GM19452 (cell line): ENCODE results near the gene GZMA.

Experiments
- ATAC-seq: cut with Tn5 transposase; IDR thresholded peaks from one replicate; pipeline ENCODE4 v1.9.1; 2021; ENCODE audit not compliant: unreplicated experiment

The GZMA gene

DNA sequence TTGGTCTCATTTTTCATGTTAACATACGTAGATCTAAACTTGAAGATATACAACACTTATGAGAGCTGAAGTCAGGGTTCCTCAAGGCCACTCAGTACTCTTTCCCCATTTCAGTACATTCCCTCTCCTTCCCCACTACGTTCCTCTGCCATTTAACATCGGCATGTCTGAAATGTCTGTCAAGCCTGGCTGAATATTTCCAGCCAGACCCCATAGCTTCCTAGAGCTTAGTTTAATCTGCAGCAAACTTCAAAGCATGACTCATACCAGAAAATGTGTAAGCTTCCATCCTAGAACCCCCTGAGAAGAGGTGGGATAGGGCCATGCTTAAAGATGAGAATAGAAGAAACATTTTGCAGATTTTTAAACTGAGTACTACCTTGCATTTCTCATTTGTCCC, 6.2 kb downstream of the GZMA start:
- ATAC-seq = no peak

DNA sequence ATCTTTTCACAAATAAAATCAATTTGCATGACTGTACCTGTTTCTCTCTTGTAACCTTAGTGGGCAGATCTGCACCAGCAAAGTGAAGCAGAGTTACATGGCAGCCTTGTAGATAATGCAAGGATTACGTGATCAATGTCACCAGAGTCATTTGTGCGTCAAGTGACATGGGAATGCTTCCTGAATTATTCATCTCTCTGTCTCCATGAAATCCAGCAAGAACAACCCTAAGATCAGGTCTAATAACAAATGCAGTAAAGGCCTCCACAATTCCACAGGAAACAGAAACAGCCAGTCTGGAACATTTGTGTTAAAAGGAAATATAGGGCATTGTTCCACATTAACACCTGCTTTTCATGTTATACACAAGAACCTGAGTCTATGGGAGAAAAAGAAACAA, 7.8 kb downstream of the GZMA start:
- no peak for ATAC-seq

DNA sequence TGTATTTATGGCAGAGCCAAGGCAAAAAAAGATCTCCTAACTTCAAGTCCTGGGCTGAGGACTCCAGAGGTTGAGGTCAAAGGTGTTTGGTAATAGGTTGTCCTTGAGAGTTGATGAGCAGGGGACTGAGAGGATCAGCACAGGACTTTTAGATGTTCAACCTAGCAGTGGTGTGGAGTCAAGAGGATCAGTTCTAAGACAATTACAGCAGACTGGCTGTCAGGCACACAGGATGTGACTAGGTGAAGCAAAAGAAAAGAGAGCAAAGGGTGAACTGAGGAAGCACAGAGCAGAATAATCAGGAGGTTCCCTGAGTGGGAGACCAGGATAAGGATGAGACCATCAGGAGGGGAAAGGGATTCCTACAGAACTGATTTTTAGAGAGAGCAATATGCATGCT, 10.9 kb downstream of the GZMA start:
- ATAC-seq = no peak

DNA sequence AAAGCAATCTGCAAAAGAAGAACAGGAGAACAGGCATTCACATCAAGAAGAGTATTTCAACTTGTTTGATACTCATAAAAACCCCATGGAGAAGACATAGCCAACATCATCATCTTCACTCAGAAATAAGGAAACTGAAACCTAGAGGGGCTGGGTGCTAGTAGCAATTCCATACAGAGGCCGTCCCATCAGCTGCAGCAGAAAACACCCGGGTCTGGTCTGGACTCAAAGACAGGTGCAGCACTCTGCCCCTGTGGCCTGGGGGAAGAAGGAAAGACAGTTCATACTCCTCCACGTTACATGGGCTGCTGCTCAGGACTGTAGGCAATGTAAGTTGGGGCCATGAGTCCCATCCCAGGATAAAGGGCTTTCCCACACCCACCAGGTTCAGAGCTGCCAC, 11.6 kb downstream of the GZMA start:
- ATAC-seq = no peak

DNA sequence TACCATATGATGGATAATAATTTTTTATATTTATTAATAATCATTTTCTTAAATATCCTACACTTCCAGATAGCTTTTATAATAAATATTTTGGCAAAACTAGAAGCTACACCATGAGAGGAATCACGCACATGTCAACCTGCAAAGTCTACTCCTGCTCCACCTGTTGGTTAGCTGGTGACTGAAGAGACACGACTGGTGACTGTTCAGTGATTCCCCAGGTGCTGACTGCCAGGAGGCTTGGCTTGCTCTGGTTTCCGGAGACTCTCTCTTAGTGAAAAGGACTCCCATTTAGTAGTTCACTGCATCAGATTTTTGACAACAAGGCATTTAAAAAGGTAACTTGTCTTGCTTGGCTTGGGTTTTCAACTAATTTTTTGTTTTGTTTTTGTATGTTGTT, 20.9 kb downstream of the GZMA start:
- ATAC-seq = no peak

DNA sequence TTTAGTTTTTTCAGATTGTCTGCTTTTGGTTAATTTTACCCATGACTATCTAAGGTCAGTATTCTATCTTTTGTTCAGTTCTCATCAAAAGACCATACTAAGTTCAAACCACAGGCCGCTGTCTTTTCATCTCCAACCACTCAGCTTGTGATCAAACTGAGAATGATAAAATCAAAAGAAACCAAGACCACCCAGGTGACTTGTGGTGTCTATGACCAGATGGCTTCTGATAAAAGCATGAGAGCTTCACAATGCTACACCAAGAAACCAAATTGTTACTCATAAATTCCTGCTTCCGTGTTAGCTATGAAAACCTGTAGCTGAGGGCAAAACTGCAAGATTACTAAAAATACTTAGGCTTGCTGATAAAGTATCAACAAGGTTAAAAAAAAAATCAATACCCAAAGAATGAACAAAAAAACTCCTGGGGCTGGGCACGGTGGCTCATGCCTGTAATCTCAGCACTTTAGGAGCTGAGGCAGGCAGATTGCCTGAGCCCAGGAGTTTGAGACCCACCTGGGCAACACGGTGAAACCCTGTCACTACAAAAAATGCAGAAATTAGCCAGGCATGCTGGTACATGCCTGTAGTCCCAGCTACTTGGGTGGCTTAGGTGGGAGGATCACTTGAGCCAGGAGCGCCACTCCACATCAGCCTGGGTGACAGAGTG, 31.7 kb downstream of the GZMA start:
- ATAC-seq = no peak

DNA sequence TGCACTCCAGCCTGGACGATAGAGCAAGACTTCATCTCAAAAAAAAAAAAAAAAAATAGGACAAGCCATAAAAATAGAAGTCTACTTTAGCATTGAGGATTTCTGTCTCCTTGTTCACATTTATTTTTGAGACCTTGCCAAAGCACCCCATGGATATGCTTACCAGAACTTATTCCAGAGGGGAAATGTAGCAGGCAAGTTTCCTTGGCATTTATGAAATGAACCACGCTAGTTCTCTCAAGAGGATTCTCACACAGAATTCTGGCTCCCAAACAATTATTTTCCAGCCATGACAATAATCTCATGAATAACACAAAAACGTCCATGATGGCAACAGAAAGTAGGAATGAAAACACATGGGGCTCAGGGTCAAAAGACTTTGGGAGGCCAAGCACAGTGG, 34.1 kb downstream of the GZMA start:
- ATAC-seq = no peak

DNA sequence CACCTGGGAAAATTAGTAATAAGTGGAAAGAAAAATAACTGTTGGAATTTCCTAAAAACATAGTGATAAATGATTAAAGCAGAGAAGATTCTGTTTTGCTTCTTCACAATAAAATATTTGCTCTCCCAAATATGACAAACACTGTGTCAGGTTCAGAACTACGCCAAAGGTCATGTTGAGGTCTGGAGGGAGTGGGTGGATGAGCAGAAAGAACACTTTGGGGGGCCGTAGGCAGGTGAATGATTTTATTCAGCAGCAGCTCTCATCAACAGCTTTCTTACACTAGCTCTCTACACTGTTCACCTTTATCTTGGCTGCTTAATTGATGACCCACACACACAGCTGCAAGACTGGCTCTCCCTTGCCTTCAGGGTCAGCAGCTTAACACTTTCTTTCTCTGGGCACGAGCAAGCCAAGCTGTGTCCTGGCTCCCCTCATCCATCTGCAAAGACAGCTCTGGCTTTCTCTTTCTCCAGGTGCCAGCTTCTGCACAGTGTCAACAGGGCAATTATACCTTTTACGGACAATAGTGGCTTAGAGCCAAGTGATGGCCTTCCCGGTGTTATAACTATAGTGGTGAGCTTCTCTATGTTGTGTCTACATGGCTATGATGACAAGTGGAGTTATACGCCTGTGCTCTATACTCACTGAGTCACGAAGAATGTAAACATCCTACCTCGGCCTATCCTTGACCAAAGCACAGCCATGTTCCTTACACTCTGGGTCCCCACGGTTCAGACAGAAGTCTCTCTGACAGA, 38.6 kb downstream of the GZMA start:
- no peak for ATAC-seq

DNA sequence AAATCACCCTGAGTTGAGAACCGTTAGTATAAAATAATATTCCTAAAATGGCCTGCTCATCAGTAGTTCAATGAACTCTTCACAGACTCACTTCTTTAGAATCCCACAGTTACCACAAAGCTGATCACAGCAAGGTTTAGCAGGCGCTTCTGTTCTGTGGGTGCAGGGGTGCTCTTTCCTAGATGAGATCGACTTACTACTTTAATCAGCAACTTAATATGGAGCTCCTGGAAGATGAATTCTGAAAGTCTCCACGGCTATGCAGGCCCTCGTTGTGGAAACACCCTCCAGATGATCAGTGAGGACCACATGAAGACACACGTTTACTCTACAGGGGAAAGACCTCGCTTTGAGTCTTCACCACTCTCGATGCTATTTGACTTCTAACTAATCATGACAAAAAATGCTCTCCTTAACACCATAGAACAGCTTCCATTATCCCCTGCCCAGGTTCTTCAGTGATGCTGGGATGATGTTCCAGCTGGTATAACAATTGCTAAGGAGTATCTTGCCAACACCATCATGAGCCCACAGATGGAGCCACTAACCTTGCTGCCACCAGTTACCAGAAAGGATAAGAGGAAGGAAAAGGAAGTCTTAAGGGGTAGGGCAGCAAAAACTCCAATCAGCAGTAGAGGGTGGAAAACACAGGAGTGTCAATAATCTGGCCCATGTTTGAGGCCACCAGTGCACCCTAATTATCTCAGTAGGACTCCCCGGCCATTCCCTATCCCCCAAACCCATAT, 39.7 kb downstream of the GZMA start:
- ATAC-seq = no peak

DNA sequence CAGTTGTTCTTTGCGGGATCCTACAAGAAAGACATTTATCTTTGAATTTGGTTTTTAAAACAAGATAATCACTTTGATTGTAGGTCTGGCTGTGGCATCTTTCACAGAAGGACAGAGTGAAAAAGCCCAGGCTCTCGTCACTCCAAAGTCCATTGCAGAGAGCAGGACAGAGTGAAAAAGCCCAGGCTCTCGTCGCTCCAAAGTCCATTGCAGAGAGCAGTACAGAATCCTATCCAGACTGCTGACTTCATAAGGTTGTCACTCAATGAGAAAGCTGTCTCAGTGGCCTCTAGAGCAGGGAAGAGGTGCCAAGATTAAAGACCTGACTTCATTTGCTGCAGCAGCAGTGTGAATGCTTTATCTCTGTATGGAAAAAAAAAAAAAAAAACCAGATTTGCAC, 41.2 kb downstream of the GZMA start:
- ATAC-seq = no peak

DNA sequence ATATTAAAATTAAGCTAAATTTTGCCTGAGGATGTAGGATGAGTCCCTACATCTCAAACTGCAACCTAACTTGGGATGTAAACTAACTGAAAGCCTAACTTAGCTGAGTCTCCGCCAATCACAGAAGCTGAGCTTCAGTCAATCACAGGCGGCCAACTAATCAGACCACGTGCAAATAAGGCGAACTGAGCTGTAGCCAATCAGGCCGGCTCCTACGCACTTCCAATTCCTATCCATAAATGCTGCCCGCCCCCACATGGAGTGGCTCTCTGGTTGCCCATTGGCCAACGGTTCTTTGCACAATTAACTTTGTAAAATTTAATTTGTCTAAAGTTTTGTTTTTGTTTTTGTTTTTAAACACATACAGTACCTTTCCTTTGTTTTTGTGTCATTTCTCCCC, 43.6 kb downstream of the GZMA start:
- no peak for ATAC-seq

DNA sequence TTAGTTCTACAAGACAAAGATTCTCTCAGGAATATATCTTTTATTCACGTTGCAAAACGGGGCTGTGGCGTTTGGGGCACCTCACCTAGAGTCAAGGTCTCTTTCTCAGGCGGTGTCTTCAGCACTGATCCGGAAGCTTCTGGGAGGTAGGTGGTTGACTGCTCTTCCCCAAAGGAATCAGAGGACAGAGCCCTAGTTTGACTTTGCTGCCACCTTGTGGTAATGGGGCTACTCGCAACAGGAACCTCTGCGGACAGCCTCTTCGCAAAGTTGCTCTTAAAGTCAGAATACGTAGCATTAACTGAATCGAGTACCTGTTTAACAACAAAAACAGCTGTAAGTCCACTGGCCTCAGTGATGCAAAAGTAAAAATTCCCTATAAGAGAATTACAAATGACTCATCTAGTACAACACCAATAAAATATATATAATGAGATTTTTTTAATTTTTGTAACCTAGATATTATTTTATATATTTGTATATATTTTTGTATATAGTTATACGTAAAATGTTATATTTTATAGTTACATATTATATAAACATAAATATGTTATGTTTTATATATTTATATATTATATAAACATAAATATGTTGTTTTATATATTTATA, 44.2 kb downstream of the GZMA start:
- ATAC-seq = peak; percentile 89

DNA sequence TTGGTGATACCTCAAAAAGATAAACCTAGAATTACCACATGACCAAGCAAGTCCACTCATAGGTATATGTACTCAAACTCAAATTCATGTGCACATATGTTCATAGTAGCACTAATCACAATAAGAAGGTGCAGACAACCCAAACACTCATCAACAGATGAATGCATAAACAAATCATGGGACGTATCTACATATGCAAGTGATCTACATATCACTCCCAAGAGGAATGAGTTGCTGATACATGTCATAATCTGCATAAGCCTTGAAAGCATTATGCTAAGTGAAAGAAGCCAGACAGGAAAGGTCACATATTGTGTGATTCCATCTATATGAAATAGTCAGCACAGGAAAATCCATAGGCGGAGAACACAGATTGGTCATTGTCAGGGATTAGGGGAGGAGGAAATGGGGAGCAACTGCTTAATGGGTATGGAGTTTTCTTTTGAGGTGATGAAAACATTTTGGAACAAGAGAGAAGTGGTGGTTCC, 46.9 kb downstream of the GZMA start:
- no peak for ATAC-seq

DNA sequence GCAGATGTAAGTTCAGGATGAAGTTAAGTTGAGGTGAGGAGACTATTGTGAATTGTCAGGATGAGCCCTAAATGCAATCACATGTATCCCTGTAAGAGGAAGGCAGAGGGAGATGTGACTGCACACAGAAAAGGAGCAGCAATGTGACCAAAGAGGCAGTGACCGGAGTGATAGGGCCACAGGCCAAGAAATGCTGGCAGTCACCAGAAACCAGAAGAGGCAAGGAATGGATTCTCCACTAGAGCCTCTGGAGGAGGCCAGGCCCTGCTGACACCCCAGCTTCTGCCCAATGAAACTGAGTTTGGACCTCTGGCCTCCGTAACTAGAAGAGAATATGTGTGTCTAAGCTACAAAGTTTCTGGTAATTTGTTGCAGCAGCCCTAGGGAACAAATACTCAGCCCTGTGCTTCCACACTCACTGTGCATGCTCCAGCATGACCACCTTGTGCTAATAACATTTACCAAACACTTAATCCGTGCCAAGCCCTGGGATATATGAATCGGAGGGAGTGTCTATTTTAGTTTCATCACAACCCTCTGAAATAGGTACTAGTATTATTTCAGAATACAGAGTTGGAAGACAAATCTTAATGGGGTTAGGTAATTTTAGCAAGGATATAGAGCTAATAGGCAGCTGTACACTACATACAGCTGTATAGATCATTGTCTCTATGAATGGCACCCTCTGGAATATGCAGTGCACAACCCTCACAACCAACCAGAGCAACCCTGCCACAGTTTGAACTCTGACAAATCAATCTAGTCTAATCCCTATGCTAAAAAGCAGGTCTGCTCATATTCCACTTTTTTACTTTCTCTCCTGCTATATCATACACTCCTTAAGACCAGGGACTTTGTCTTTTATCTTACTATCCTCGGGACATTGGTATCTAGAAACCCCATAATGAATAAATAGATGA, 49.7 kb downstream of the GZMA start:
- ATAC-seq = no peak

DNA sequence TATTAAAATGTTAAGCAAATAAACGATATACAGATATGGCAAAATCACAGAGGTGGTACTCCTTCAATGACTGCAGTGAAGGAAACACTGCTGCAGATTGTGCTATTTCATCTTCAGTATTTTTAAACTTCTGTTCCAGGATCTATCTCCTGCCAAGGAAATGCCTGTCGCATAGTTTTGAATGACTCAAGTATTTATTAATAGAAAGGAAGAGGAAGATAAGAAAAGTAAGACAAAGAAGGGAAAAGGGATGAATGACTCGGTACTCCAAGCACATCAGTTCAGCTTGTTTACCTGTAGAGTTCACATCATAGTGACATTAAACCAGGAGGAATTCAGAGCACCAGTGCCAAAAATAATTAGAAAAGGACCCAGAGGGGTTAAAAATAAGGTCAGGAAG, 52.4 kb downstream of the GZMA start:
- ATAC-seq = no peak
